Lower leg skin (tissue), 3 donors: ENCODE measurements around the gene PSMD8.

Experiments used
- POLR2A ChIP-seq, 2 donors: fragments of 450-650 bp; IDR thresholded peaks; one replicate each; pipeline ENCODE4 v1.6.1; 2016 to 2017; ENCODE audit warnings: antibody characterized with exemption in 2 of 2, mild to moderate bottlenecking in 1 of 2, moderate library complexity in 1 of 2
- TF ChIP-seq, protein P1 (sequence below), 3 donors: fragments of 450-650 bp; IDR thresholded peaks; one replicate each; pipeline ENCODE4 v1.5.1; 2016; ENCODE audit warnings: antibody characterized with exemption in 3 of 3, mild to moderate bottlenecking in 3 of 3, moderate library complexity in 2 of 3

DNA sequence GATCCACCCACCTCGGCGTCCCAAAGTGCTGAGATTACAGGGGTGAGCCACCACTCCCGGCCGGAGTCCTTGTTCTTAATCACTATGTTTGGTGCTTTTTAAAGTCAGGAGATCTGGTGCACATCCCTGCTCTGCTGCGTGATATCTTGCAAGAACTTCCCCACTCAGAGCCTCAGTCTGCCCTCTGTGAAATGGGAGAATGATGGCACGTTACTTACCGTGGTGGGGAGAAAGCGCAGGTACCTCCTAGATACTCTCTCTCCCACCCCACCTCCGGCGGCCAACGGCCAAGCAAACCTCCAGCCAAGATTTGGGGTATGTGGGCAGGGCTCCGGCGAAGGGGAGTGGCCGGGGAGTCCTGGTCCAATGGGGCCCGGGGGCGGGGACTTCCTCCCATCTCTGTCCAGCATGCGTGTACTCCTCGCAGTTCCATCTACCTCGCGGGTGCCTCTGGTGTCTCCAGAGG is 58.9 kb downstream of the PSMD8 start, which contains the start of gene RYR1:
- TF ChIP-seq, protein P1, sequence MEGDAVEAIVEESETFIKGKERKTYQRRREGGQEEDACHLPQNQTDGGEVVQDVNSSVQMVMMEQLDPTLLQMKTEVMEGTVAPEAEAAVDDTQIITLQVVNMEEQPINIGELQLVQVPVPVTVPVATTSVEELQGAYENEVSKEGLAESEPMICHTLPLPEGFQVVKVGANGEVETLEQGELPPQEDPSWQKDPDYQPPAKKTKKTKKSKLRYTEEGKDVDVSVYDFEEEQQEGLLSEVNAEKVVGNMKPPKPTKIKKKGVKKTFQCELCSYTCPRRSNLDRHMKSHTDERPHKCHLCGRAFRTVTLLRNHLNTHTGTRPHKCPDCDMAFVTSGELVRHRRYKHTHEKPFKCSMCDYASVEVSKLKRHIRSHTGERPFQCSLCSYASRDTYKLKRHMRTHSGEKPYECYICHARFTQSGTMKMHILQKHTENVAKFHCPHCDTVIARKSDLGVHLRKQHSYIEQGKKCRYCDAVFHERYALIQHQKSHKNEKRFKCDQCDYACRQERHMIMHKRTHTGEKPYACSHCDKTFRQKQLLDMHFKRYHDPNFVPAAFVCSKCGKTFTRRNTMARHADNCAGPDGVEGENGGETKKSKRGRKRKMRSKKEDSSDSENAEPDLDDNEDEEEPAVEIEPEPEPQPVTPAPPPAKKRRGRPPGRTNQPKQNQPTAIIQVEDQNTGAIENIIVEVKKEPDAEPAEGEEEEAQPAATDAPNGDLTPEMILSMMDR (IDR thresholded peaks at IDR 0.05) = no peak
- no peak for TF ChIP-seq POLR2A (IDR thresholded peaks at IDR 0.05)
